ENCODE measurements around the gene FTO.

Gene FTO

DNA sequence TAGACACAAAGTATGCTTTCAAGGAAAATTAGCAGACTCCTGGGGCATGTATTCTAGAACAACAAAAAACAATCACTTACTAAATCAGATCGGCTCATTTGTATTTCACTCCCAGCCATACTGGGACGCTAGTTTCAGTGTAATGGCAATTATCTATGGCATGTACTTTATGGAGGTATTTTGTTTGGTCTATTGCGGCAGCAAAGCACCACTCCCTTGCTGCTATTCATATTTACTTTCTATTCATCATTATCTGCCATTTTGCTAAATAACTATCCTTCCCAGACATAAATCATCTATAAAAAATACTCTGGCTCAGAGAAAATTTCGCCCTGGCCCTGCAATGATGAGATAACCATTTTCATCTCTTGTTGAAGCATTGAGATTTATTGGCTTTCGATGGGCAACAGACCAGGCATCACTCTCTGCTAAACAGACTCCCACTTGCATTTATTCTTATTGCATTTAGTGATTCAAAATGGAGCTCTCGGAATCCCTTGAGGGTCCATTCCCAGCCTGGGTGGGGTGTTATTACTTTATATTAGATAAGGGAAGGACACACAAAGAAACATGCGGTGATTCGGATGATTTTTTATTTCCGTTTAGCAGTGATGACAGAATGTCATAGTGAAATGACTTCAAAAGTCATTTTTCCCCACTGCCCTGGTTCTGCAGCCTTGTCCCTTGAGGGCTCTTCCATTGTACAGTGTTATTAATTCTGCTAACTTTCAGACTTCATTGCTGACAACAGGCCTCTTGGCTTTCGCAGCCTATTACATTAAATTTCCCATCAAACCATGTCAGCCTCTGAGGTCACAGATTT lies 356.9 kb downstream of the FTO start:
- no peak for DNase-seq

DNA sequence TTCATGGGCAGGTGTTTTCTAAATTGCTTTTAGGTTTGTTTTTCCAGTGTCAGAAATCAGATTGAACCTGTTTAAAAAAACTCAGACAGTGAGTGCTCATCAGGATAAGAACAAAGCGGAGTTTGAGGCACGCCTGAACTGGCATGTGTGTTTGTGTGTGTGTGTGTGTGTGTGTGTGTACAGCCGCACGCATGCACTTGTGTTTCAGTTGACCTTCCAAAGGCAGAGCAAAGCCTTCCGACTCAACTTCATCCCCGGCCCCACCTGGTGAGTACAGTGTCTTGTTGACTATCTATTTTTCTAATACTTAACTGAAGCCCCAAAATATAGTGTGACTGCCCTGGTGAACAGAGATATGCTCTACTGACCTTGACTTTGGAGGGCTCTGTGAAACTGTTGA lies 357.5 kb downstream of the FTO start:
- no peak for DNase-seq

DNA sequence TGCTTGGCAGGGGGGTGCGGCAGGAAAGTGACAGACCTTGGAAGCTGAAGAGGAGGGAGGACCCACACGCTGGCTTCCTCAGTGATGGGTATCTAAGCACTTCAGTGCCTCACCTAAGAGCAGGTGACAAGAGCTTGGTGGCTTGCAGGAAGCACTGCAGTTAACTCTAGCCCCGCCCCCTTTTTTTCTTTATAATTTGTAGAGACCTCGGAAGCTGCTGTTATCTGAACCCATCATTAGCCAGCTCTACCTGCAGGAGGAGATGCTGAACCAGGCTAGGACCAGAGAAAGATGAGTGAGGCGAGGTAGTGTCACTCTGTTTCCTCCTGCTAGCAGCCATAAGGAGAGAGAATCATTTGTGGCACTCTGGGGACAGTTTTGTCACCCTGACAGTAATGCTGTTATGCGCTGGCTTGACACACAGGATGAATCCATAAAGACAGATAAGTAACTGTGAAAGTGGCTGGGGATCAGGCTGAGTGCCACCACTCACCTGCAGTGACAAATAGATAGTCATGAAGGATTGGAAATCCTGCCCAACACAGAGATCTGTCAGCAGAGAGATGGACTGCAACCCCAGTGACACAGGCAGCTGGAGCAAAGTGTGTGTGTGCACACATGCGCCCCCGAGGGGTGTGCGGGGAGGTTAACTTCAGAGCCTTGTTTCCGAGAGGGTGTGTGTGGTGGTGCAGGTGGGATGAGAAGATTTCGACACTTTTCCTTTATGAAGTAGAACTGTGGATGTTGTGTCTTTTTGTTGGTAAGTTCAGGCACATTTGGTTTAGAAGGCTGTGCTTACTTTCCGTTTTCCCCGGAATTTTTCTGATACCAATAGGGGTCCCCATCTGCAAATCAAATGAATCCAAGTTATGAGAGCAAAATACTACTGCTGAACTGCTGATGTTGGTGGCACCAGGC lies 358.7 kb downstream of the FTO start:
- DNase-seq: peak; percentile 15

- no peak for DNase-seq
Observed at GRCh38 chr16:54063279-54063773, 359.4 kb downstream of the FTO start.

- DNase-seq: no peak
Observed at GRCh38 chr16:54066451-54067105, 362.6 kb downstream of the FTO start.

- no peak for DNase-seq
Observed at GRCh38 chr16:54067322-54068065, 363.5 kb downstream of the FTO start.

- DNase-seq: no peak
Observed at GRCh38 chr16:54068212-54068611, 364.3 kb downstream of the FTO start.

DNA sequence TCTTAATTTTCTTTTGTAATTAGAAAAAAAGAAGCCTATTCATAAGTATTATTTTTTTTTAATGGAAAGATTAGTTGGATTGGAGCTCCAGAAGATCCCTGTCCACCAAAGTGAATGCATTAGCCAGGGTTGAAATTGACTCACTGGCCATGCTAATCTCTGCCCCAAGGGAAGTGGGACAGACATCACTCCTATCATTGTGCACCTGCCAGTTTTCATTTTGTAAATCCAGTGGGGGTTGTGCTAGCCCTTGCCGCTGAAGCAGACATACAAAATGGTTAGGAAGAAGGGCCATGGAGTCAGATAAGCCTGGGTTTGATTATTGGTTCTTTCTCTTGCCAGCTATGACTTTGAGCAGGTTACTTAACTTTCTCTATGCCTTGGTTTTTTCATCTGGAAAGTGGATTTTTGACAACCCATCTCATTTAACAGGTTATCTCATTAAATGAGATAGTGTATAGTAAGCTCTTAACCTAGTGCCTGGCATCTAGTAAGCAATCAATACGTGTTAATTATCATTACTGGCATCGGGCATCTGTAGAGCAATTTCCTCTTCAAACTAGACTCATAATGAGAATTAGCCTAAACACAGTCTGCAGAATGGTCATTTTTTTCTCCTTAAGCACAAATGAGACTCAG lies 365.8 kb downstream of the FTO start:
- DNase-seq: no peak

DNA sequence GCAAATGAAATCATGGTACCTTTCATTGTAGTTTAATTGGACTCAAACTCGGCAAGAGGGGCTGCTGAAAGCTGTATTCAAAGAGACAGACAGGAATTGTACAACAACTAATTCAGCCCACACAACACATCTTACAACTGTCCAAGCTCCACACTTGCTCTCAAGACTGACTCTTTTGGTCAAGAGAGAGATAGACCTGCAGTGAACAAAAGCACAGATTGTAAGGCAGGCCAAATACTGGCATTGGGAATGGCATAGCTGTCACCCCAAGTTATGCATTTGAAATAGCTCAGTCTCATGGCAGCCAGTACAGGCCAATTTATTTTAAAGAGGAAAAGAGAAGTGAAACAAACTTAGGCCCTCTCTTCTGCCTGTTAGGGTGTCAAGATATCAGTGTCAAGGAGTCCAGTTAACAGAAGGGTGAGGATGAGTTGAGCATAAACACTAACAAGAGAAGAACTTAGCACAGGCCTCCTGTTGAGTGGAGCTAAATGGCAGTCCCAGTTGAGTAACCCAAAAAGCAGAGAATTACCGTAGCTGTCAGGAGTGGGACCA lies 366.9 kb downstream of the FTO start:
- DNase-seq: no peak

- no peak for DNase-seq
Observed at GRCh38 chr16:54071514-54071913, 367.6 kb downstream of the FTO start.

GRCh38 chr16:54072237-54072636 lies 368.3 kb downstream of the FTO start:
- no peak for DNase-seq

DNA sequence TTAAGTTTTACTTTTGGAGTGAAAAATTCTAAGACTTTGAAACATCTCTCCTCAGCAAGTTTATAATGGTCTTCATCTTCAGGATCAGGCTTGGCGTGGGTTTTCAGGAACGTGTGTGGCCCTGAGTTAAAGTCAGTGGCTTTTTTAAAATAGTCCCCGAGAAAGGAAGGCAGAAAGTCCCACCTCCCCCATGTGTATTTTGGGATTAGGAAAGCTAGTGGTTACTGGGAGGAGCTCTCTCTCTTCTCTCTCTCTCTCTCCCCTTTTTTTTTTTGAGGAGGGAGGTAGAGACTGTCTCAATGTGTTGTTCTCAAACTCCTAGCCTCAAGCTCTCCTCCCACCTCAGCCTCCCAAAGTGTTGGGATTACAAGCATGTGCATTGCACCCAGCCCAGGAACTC lies 369.4 kb downstream of the FTO start:
- DNase-seq: no peak

- DNase-seq: no peak
Observed at GRCh38 chr16:54075446-54075845, 371.5 kb downstream of the FTO start.

DNA sequence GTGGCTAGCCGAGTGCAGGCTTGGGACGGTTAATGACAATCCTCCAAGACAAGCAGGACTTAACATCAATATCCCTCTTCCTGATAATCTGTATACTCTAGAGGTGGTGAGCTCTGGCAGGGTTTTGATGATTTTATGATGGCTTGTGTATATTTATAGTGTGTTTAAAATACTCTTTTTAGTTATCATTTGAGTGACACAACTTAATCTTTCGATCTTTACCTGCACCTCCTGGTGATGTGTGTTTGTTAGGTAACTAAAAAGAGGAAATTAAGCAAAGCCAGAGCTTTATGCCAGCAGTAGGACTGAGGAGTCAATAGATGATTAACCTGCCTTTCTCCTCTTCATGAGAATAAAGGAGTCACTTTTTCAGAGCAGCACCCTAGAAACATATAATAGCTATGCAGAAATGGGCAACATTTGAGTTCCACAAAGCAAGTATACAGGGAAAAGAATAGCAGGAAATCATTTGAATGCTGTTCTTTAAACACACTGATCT lies 372.1 kb downstream of the FTO start:
- no peak for DNase-seq

GRCh38 chr16:54077050-54077821 lies 373.3 kb downstream of the FTO start:
- peak; percentile 22 for DNase-seq

- DNase-seq: peak; percentile 83
Observed at GRCh38 chr16:54080524-54081008, 376.6 kb downstream of the FTO start.

- DNase-seq: no peak
Observed at GRCh38 chr16:54086791-54087190, 382.8 kb downstream of the FTO start.

GRCh38 chr16:54090602-54091001 lies 386.6 kb downstream of the FTO start:
- DNase-seq: no peak

GRCh38 chr16:54093281-54093680 lies 389.3 kb downstream of the FTO start:
- DNase-seq: no peak

GRCh38 chr16:54094641-54095040 lies 390.7 kb downstream of the FTO start:
- DNase-seq: no peak

Data from fibroblast of skin of scalp (primary cell).